K562 (cell line): Measurements from ENCODE around the gene TMPRSS9. TPM values are rescaled to one million over a fixed set of nuclear protein-coding genes. Genes with fewer than 3 reads are reported as not detected.

Experiments used
- BDP1 ChIP-seq: IDR thresholded peaks from 3 replicates; pipeline ENCODE4 v1.6.1; 2011; ENCODE audit not compliant: insufficient read length, insufficient read depth
- E2F5 ChIP-seq: sonication (generic); formaldehyde crosslinking; IDR thresholded peaks from 2 replicates; pipeline ENCODE4 v1.8.0; 2022; ENCODE audit warnings: mild to moderate bottlenecking, missing genetic modification reagents
- ETV1 ChIP-seq: fragments of 450-650 bp; conservative IDR thresholded peaks from 2 replicates; pipeline ENCODE4 v1.6.1; 2016; ENCODE audit warnings: missing genetic modification characterization, control low read depth, low read depth, missing compliant biosample characterization
- FOXM1 ChIP-seq, 2 experiments: fragments of 450-650 bp in 1 of 2; sonication (generic) in 1 of 2; formaldehyde crosslinking in 1 of 2; IDR thresholded peaks; 2 replicates each; pipeline versions ENCODE4 v1.6.1 to v1.9.0; 2017 to 2022; ENCODE audit warnings: low read depth in 2 of 2, mild to moderate bottlenecking in 2 of 2, missing genetic modification reagents in 1 of 2, moderate library complexity in 1 of 2
- FUS ChIP-seq: fragments of 200-400 bp; formaldehyde crosslinking; optimal IDR thresholded peaks from 2 replicates; pipeline ENCODE3; 2017; ENCODE audit warnings: low read depth, low read length
- GTF2E2 ChIP-seq: fragments of 200-800 bp; sonication (Bioruptor generic); IDR thresholded peaks from 2 replicates; pipeline ENCODE4 v1.6.1; 2016; ENCODE audit warnings: missing genetic modification characterization, missing compliant biosample characterization
- HDGF ChIP-seq: fragments of 450-650 bp; IDR thresholded peaks from 2 replicates; pipeline ENCODE4 v1.6.1; 2016
- KLF16 ChIP-seq: IDR thresholded peaks from 2 replicates; pipeline ENCODE4 v1.6.1; 2016; ENCODE audit warnings: antibody characterized with exemption
- MBD2 ChIP-seq: sonication (generic); IDR thresholded peaks from 2 replicates; pipeline ENCODE4 v1.6.1; 2016; ENCODE audit warnings: low read depth, borderline replicate concordance
- MTF1 ChIP-seq: fragments of 250-450 bp; sonication (Bioruptor Pico); IDR thresholded peaks from 2 replicates; pipeline ENCODE4 v1.9.0; 2021; ENCODE audit warnings: moderate library complexity, mild to moderate bottlenecking, inconsistent platforms, borderline replicate concordance
- NELFE ChIP-seq: IDR thresholded peaks from 2 replicates; pipeline ENCODE4 v1.6.1; 2011; ENCODE audit warnings: mild to moderate bottlenecking; ENCODE audit not compliant: insufficient read depth, insufficient read length
- NR2C1 ChIP-seq, 2 experiments: fragments of 450-650 bp; IDR thresholded peaks; 2 replicates each; pipeline ENCODE4 v1.6.1; 2017; ENCODE audit warnings: mild to moderate bottlenecking in 2 of 2, antibody characterized with exemption in 1 of 2, inconsistent platforms in 1 of 2, missing compliant biosample characterization in 1 of 2, missing genetic modification characterization in 1 of 2
- POLR3A ChIP-seq: IDR thresholded peaks from 2 replicates; pipeline ENCODE4 v1.6.1; 2011; ENCODE audit warnings: borderline replicate concordance, mild to moderate bottlenecking, moderate library complexity; ENCODE audit not compliant: insufficient read length, insufficient read depth; ENCODE audit errors: extremely low read depth
- RBM34 ChIP-seq: fragments of 200-400 bp; formaldehyde crosslinking; IDR thresholded peaks from 2 replicates; pipeline ENCODE4 v1.6.1; 2018; ENCODE audit warnings: low read length, borderline replicate concordance; ENCODE audit not compliant: insufficient read depth
- SIN3A ChIP-seq, 2 experiments: fragments of 150-350 bp in 1 of 2; IDR thresholded peaks; 2 replicates each; pipeline ENCODE4 v1.6.1; 2011 to 2016; ENCODE audit warnings: borderline replicate concordance in 2 of 2, low read depth in 2 of 2, low read length in 2 of 2, mild to moderate bottlenecking in 2 of 2, moderate library complexity in 2 of 2; ENCODE audit not compliant: control insufficient read depth in 1 of 2
- STAT5B ChIP-seq: fragments of 250-450 bp; sonication (Bioruptor Pico); IDR thresholded peaks from 2 replicates; pipeline ENCODE4 v1.8.0; 2021; ENCODE audit warnings: mild to moderate bottlenecking, inconsistent platforms
- ZNF212 ChIP-seq: fragments of 450-650 bp; formaldehyde crosslinking; IDR thresholded peaks from 2 replicates; pipeline ENCODE4 v1.4.0; 2020; ENCODE audit warnings: mild to moderate bottlenecking
- polyA plus RNA-seq, 8 experiments: library from polyadenylated mRNA; depleted of rRNA in 4 of 8; stranded (reverse) in 5 of 8; unstranded in 3 of 8; fragments of >200 nt; fragmentation: Nextera tagmentation in 2 of 8; fragmentation: Illumina TruSeq in 1 of 8; extraction: Ambion mirVana in 2 of 8; extraction: Trizol in 1 of 8; gene quantifications; 2 replicates each; pipeline versions ENCODE4 v1.2.1 to v1.2.3, GENCODE V29; 2011 to 2014; ENCODE audit warnings: inconsistent platforms in 1 of 8, missing spikeins in 1 of 8
- total RNA-seq, 7 experiments: library from RNA; depleted of rRNA in 6 of 7; stranded (reverse); fragments of >200 nt in 6 of 7; fragmentation: Illumina TruSeq in 2 of 7; extraction: Trizol in 2 of 7; gene quantifications; 2 replicates each; pipeline versions ENCODE4 v1.2.1 to v1.2.3, GENCODE V29; 2011 to 2021; ENCODE audit warnings: low replicate concordance in 1 of 7
- TF ChIP-seq, protein P1 (sequence below): fragments of 200-800 bp; sonication (Bioruptor generic); IDR thresholded peaks from 2 replicates; pipeline ENCODE4 v1.6.1; 2016; ENCODE audit warnings: missing genetic modification characterization, missing compliant biosample characterization
- TF ChIP-seq, protein P2 (sequence below): sonication (generic); formaldehyde crosslinking; IDR thresholded peaks from 2 replicates; pipeline ENCODE4 v1.8.1; 2023; ENCODE audit warnings: mild to moderate bottlenecking, missing genetic modification reagents

Gene TMPRSS9
- total and polyA plus RNA-seq, 9 of the 15 experiments (the other 6 are each of a cell fraction or from before 2014, with no cell fraction given): 0.01 to 0.03 TPM; not detected in 7

DNA sequence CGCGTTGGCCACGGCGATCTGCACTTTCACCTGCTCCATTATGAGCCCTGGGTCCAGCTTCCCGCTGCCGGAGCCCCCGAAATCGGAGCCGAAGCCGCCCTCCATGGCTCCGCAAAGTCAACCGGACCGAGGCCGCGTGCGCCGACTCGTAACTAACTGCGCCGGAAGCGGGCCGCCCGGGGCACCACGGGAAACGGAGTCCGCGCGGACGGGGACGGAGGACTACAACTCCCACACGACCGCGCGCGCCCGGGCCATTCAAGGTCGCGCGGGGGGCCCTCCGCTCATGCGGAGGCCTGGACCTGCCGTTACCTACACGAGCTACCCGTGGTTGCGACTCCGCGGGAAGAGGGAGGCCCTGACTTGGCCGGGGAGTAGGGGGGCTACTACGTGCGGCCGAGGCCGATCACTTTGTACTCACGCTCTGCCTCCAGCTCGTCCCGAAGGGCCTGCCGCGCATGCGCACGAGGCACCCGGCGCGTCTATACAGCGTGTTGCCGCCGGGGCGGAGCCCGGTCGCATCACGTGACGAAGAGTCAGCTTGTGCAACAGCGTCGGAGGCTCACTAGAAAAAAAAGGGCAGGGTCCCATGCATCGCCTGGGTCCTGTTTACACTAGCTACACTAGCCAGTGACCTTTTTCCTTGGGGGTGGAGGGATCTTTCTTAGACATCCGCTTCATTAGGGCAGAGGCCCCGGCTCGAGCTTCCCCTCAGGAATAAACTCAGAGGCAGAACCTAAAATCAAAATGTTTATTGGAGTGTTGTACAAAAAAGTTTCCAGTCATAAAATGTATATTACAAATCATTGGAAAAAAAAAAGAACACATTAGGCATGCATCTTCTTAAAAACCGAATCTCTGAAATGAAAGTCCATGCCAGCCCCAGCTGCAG is 67.6 kb downstream of the TMPRSS9 start, which contains the start of gene TIMM13 (continued):
- TF ChIP-seq E2F5 (CRISPR knock-in tag) (no peak), NELFE (no peak), FUS (peak; percentile 32), BDP1 (no peak), NR2C1 (IDR thresholded peaks at IDR 0.05) (peak; percentile 69; the same call in 1 of the 2 replicates), NR2C1 (tag; IDR thresholded peaks at IDR 0.05) (peak; percentile 83), MTF1 (CRISPR knock-in tag) (no peak), RBM34 (no peak), STAT5B (no peak), MBD2 (peak; percentile 79), GTF2E2 (tag) (no peak), POLR3A (no peak), FOXM1 (IDR thresholded peaks at IDR 0.05; ENCODE audit: low read depth) (no peak), FOXM1 (CRISPR knock-in tag; IDR thresholded peaks at IDR 0.05; ENCODE audit: low read depth) (no peak), KLF16 (no peak), HDGF (no peak), SIN3A (IDR thresholded peaks at IDR 0.05; ENCODE audit: borderline replicate concordance in 2 of 2, control insufficient read depth in 1 of 2, low read depth in 2 of 2, low read length in 2 of 2) (peak; percentile 57 to 83; a peak in 1 of 4 replicates), ETV1 (tag) (peak; percentile 73), ZNF212 (CRISPR knock-in tag) (peak; percentile 86; the same call in 1 of the 2 replicates)
- TF ChIP-seq, protein P1, sequence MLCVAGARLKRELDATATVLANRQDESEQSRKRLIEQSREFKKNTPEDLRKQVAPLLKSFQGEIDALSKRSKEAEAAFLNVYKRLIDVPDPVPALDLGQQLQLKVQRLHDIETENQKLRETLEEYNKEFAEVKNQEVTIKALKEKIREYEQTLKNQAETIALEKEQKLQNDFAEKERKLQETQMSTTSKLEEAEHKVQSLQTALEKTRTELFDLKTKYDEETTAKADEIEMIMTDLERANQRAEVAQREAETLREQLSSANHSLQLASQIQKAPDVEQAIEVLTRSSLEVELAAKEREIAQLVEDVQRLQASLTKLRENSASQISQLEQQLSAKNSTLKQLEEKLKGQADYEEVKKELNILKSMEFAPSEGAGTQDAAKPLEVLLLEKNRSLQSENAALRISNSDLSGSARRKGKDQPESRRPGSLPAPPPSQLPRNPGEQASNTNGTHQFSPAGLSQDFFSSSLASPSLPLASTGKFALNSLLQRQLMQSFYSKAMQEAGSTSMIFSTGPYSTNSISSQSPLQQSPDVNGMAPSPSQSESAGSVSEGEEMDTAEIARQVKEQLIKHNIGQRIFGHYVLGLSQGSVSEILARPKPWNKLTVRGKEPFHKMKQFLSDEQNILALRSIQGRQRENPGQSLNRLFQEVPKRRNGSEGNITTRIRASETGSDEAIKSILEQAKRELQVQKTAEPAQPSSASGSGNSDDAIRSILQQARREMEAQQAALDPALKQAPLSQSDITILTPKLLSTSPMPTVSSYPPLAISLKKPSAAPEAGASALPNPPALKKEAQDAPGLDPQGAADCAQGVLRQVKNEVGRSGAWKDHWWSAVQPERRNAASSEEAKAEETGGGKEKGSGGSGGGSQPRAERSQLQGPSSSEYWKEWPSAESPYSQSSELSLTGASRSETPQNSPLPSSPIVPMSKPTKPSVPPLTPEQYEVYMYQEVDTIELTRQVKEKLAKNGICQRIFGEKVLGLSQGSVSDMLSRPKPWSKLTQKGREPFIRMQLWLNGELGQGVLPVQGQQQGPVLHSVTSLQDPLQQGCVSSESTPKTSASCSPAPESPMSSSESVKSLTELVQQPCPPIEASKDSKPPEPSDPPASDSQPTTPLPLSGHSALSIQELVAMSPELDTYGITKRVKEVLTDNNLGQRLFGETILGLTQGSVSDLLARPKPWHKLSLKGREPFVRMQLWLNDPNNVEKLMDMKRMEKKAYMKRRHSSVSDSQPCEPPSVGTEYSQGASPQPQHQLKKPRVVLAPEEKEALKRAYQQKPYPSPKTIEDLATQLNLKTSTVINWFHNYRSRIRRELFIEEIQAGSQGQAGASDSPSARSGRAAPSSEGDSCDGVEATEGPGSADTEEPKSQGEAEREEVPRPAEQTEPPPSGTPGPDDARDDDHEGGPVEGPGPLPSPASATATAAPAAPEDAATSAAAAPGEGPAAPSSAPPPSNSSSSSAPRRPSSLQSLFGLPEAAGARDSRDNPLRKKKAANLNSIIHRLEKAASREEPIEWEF (CRISPR knock-in tag): no peak
- TF ChIP-seq, protein P2, sequence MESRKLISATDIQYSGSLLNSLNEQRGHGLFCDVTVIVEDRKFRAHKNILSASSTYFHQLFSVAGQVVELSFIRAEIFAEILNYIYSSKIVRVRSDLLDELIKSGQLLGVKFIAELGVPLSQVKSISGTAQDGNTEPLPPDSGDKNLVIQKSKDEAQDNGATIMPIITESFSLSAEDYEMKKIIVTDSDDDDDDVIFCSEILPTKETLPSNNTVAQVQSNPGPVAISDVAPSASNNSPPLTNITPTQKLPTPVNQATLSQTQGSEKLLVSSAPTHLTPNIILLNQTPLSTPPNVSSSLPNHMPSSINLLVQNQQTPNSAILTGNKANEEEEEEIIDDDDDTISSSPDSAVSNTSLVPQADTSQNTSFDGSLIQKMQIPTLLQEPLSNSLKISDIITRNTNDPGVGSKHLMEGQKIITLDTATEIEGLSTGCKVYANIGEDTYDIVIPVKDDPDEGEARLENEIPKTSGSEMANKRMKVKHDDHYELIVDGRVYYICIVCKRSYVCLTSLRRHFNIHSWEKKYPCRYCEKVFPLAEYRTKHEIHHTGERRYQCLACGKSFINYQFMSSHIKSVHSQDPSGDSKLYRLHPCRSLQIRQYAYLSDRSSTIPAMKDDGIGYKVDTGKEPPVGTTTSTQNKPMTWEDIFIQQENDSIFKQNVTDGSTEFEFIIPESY: no peak
